Renal pelvis (tissue), 4 donors: ENCODE measurements around the gene ME3. TPM values are rescaled to one million over a fixed set of nuclear protein-coding genes. Genes with fewer than 3 reads are reported as not detected.
"Not testable (repeated sequence)": the region's sequence is repeated elsewhere in the genome, so short reads cannot be mapped to it uniquely, and the experiment has no call there.

Source experiments
- DNase-seq: peaks from one replicate; pipeline ENCODE4 v3.0.0-alpha.2; 2013
- polyA plus RNA-seq, 3 donors: library from polyadenylated mRNA; unstranded; fragments of 120-200 nt; gene quantifications; one replicate each; pipeline ENCODE4 v1.2.1, GENCODE V29; 2013; ENCODE audit not compliant: insufficient read length in 3 of 3

Gene ME3
- polyA plus RNA-seq, 3 donors = 24.7 to 31.1 (median 28.2) TPM

GRCh38 chr11:86440843-86441242, 231.6 kb downstream of the ME3 start:
- no peak for DNase-seq

- no peak for DNase-seq
These were observed 232.1 kb downstream of the ME3 start for GRCh38 chr11:86440305-86440716.

GRCh38 chr11:86438685-86439084, 233.7 kb downstream of the ME3 start:
- no peak for DNase-seq

- DNase-seq = no peak
These were observed 236.7 kb downstream of the ME3 start for GRCh38 chr11:86435711-86436110.

GRCh38 chr11:86433361-86434095, 238.9 kb downstream of the ME3 start:
- not testable (repeated sequence) for DNase-seq

- DNase-seq = no peak
These were observed 241.2 kb downstream of the ME3 start for GRCh38 chr11:86431258-86431657.

- DNase-seq = no peak
These were observed 245.0 kb downstream of the ME3 start for GRCh38 chr11:86427441-86427840.

GRCh38 chr11:86423488-86423887, 248.9 kb downstream of the ME3 start:
- not testable (repeated sequence) for DNase-seq

GRCh38 chr11:86422371-86422770, 250.0 kb downstream of the ME3 start:
- no peak for DNase-seq

- no peak for DNase-seq
These were observed 250.5 kb downstream of the ME3 start for GRCh38 chr11:86421946-86422345.

GRCh38 chr11:86418917-86419316, 253.5 kb downstream of the ME3 start:
- peak; percentile 9 for DNase-seq

GRCh38 chr11:86418513-86418912, 253.9 kb downstream of the ME3 start:
- no peak for DNase-seq

- DNase-seq = no peak
These were observed 254.3 kb downstream of the ME3 start for GRCh38 chr11:86418106-86418505.

GRCh38 chr11:86416951-86417350, 255.5 kb downstream of the ME3 start:
- DNase-seq = not testable (repeated sequence)

GRCh38 chr11:86416494-86416893, 255.9 kb downstream of the ME3 start:
- DNase-seq = no peak

- DNase-seq = peak; percentile 35
These were observed 257.4 kb downstream of the ME3 start for GRCh38 chr11:86415026-86415425.

GRCh38 chr11:86414032-86414431, 258.4 kb downstream of the ME3 start:
- DNase-seq = no peak

- DNase-seq = no peak
These were observed 263.6 kb downstream of the ME3 start for GRCh38 chr11:86408845-86409244.

- no peak for DNase-seq
These were observed 269.0 kb downstream of the ME3 start for GRCh38 chr11:86403458-86403857.

GRCh38 chr11:86398106-86398505, 274.3 kb downstream of the ME3 start:
- DNase-seq = no peak

- DNase-seq = no peak
These were observed 275.1 kb downstream of the ME3 start for GRCh38 chr11:86397351-86397750.

- no peak for DNase-seq
These were observed 276.0 kb downstream of the ME3 start for GRCh38 chr11:86396396-86396795.

- no peak for DNase-seq
These were observed 277.3 kb downstream of the ME3 start for GRCh38 chr11:86395061-86395551.
